Endothelial cell of umbilical vein (primary cell): ENCODE data around the gene PMIS2. TPM values are rescaled to one million over a fixed set of nuclear protein-coding genes. Genes with fewer than 3 reads are reported as not detected.

ENCODE experiments used
- BruUV-seq: library from RNA; stranded (reverse); fragments of 400-500 nt; replicated peaks from 2 replicates; lab custom pipeline; 2021; lab: Mats Ljungman, UMichigan
- CTCF ChIA-PET: fragments of 300-600, 350-600 bp; sonication (Branson Sonifier 250); formaldehyde crosslinking; loops from one replicate; lab custom pipeline; 2021; ENCODE audit warnings: antibody characterized with exemption, inconsistent platforms; lab: Charles Lee
- POLR2A ChIA-PET: fragments of 300-600, 350-600 bp; sonication (Branson Sonifier 250); formaldehyde crosslinking; loops from one replicate; lab custom pipeline; 2021; ENCODE audit warnings: antibody characterized with exemption, inconsistent platforms; lab: Charles Lee
- DNase-seq: peaks from one replicate; pipeline ENCODE4 v3.0.0-alpha.2; 2011; ENCODE audit warnings: low read depth, low spot score
- FAIRE-seq: peaks from 2 replicates; lab custom pipeline; 2011; peaks lifted over from hg19 to GRCh38; lab: Jason Lieb, UNC
- H2AFZ ChIP-seq: 2 replicates; pipeline ENCODE4 v1.6.0; 2012; ENCODE audit warnings: low read depth, low read length, control low read depth, inconsistent platforms
- H3K27ac ChIP-seq: 2 replicates; pipeline ENCODE4 v1.5.1; 2011; ENCODE audit warnings: low read depth, mild to moderate bottlenecking, control low read depth, low read length, moderate library complexity; ENCODE audit not compliant: insufficient read depth
- H3K27me3 ChIP-seq, 2 experiments: 2 replicates each; pipeline versions ENCODE4 v1.6.0 to v1.6.1; 2011; ENCODE audit warnings: low read length in 2 of 2, mixed read lengths in 1 of 2; ENCODE audit not compliant: control insufficient read depth in 2 of 2, insufficient read depth in 2 of 2
- H3K36me3 ChIP-seq, 2 experiments: 2 replicates in 1 of 2; 3 replicates in 1 of 2; pipeline ENCODE4 v1.5.1; 2011; ENCODE audit warnings: low read length in 2 of 2, mild to moderate bottlenecking in 1 of 2, moderate library complexity in 1 of 2; ENCODE audit not compliant: control insufficient read depth in 2 of 2, insufficient read depth in 2 of 2; ENCODE audit errors: extremely low read depth in 1 of 2
- H3K4me1 ChIP-seq: 3 replicates; pipeline ENCODE4 v1.5.1; 2011; ENCODE audit warnings: mild to moderate bottlenecking, low read length; ENCODE audit not compliant: control insufficient read depth, insufficient read depth; ENCODE audit errors: extremely low read depth
- H3K4me2 ChIP-seq: 2 replicates; pipeline ENCODE4 v1.6.1; 2011; ENCODE audit warnings: low read length, control low read depth, mixed read lengths; ENCODE audit not compliant: insufficient read depth
- H3K4me3 ChIP-seq, 3 experiments: fragments of 200-600 bp in 1 of 3; sonication (generic), shearing (Covaris generic) in 1 of 3; replicated peaks in 1 of 3; 2 replicates each; pipeline ENCODE4 v1.5.1; 2011 to 2016; ENCODE audit warnings: control low read depth in 3 of 3, low read length in 3 of 3, mild to moderate bottlenecking in 2 of 3, inconsistent platforms in 1 of 3, low read depth in 1 of 3, moderate library complexity in 1 of 3; ENCODE audit not compliant: insufficient read depth in 1 of 3
- H3K79me2 ChIP-seq: 2 replicates; pipeline ENCODE4 v1.6.0; 2012; ENCODE audit warnings: low read length, inconsistent platforms; ENCODE audit not compliant: control insufficient read depth, insufficient read depth
- H3K9ac ChIP-seq: replicated peaks from 2 replicates; pipeline ENCODE3; 2011; ENCODE audit warnings: low read length, control low read depth; ENCODE audit not compliant: insufficient read depth; ENCODE audit errors: extremely low read depth
- H3K9me1 ChIP-seq: replicated peaks from 3 replicates; pipeline ENCODE4 v1.6.0; 2011; ENCODE audit warnings: mild to moderate bottlenecking, low read length; ENCODE audit not compliant: control insufficient read depth, insufficient read depth; ENCODE audit errors: extremely low read depth
- H3K9me3 ChIP-seq: replicated peaks from 2 replicates; pipeline ENCODE4 v1.5.1; 2012; ENCODE audit warnings: low read length, inconsistent platforms; ENCODE audit not compliant: control insufficient read depth, insufficient read depth
- H4K20me1 ChIP-seq: replicated peaks from 2 replicates; pipeline ENCODE3; 2011; ENCODE audit warnings: mild to moderate bottlenecking, low read length; ENCODE audit not compliant: control insufficient read depth, insufficient read depth; ENCODE audit errors: extremely low read depth
- CTCF ChIP-seq, 2 donors: IDR thresholded peaks; 1 replicate in 1 of 2; 2 replicates in 1 of 2; pipeline ENCODE4 v1.5.1; 2011; ENCODE audit warnings: low read length in 2 of 2, mild to moderate bottlenecking in 2 of 2, moderate library complexity in 2 of 2, control low read depth in 1 of 2, inconsistent platforms in 1 of 2, low read depth in 1 of 2; ENCODE audit not compliant: insufficient read depth in 1 of 2; ENCODE audit errors: extremely low read depth in 1 of 2
- EZH2 ChIP-seq: IDR thresholded peaks from 2 replicates; pipeline ENCODE4 v1.6.1; 2012; ENCODE audit warnings: borderline replicate concordance, low read depth, mild to moderate bottlenecking, moderate library complexity, low read length, inconsistent platforms; ENCODE audit not compliant: severe bottlenecking
- FOS ChIP-seq: IDR thresholded peaks from 2 replicates; pipeline ENCODE4 v1.6.1; 2011; ENCODE audit warnings: mild to moderate bottlenecking, low read length, moderate library complexity, borderline replicate concordance; ENCODE audit not compliant: insufficient read depth
- GATA2 ChIP-seq: IDR thresholded peaks from 2 replicates; pipeline ENCODE4 v1.7.0; 2011; ENCODE audit warnings: low read depth, mild to moderate bottlenecking, moderate library complexity, mixed read lengths, low read length; ENCODE audit not compliant: insufficient read length, insufficient read depth
- JUN ChIP-seq: IDR thresholded peaks from 2 replicates; pipeline ENCODE4 v1.6.1; 2011; ENCODE audit warnings: borderline replicate concordance, low read depth; ENCODE audit not compliant: insufficient read length, insufficient read depth
- MYC ChIP-seq: IDR thresholded peaks from one replicate; pipeline ENCODE4 v1.6.1; 2011; ENCODE audit warnings: mild to moderate bottlenecking, low read depth, low read length
- POLR2A ChIP-seq: IDR thresholded peaks from 2 replicates; pipeline ENCODE4 v1.6.1; 2012; ENCODE audit warnings: low read depth, mild to moderate bottlenecking, control low read depth, low read length
- POLR2AphosphoS5 ChIP-seq: IDR thresholded peaks from 2 replicates; pipeline ENCODE4 v1.6.1; 2012; ENCODE audit warnings: low read depth, mild to moderate bottlenecking, control low read depth, low read length, moderate library complexity; ENCODE audit not compliant: insufficient read depth
- dilution Hi-C: fragments of 300-500 bp; cut with MboI; formaldehyde crosslinking; loops from one replicate; pipeline ENCODE4 v1.15.0; 2019; ENCODE audit warnings: low sequenced_read_pairs; ENCODE audit not compliant: extremely low pct_ligation_motif_present
- intact Hi-C: fragments of 100-400 bp; cut with micrococcal nuclease; formaldehyde crosslinking; loops from one replicate; pipeline ENCODE4 v1.10.0; 2022
- polyA plus RNA-seq, 4 experiments: library from polyadenylated mRNA; depleted of rRNA in 3 of 4; stranded (reverse) in 3 of 4; unstranded in 1 of 4; fragments of >200 nt; gene quantifications; 2 replicates each; pipeline versions ENCODE4 v1.2.1 to v1.2.3, GENCODE V29; 2011 to 2012; ENCODE audit warnings: missing spikeins in 1 of 4
- total RNA-seq: library from RNA; stranded (reverse); gene quantifications from 2 replicates; pipeline ENCODE4 v1.2.3, GENCODE V29; 2021
- TF ChIP-seq, protein P1 (sequence below): IDR thresholded peaks from 2 replicates; pipeline ENCODE4 v1.6.1; 2011; ENCODE audit not compliant: insufficient read depth, insufficient read length

Gene PMIS2
- total and polyA plus RNA-seq, 2 donors (not counting 3 experiments of a cell fraction or from before 2014, with no cell fraction given) = not detected

DNA sequence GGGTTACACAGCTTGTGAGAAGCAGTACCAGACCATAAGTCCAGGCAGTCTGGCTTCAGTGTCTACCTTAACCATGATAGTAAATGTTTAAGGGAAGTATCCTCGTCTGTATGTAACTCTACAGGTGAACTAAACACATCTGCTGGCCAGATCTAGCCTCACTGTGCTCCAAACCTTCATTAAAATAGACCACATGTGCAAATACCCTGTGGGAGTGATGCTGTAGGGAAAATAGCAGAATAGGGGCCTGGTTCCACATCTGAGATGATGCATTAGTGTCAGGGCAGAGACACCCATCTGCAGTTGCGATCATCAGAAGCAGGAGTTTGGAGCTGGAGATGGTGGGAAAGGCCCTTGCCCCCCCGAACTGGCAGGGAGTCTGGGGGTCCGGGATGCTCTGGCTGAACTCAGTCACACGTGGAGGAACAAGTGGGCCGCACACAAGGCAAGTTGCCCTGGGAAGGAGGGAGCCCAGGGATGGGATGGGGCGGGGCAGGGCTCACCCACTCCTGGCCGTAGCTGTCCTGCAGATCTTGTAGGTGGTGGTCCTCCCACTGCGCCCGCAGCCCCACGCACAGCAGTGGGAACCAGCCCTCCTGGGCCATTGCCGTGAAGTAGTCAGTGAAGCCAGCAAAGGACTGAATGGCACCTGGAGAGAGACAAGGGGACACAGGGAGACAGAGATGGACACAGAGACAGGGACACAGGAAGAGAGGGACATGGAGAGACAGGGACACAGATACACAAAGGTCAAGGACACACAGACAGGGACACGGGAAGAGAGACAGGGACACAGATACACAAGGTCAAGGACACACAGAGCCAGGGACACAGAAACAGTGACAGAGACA is 33.2 kb upstream of the PMIS2 start:
- Histone ChIP-seq H3K4me2 (no peak overlapping the region), H3K9me3 (no peaks in the 10 kb centered on the region), H3K9me1 (no peaks in the 10 kb centered on the region), H3K79me2 (no peaks in the 10 kb centered on the region), H3K27ac (no peak overlapping the region), H2AFZ (no peak overlapping the region), H4K20me1 (no peaks in the 10 kb centered on the region), H3K4me3 (no peak overlapping the region), H3K4me1 (no peaks in the 10 kb centered on the region), H3K36me3 (no peaks in the 10 kb centered on the region), H3K9ac (no peak overlapping the region), H3K27me3 (no peaks in the 10 kb centered on the region)
- TF ChIP-seq FOS (no peak), POLR2AphosphoS5 (no peak), GATA2 (no peak), POLR2A (no peak), EZH2 (no peak), MYC (no peak), CTCF (IDR thresholded peaks at IDR 0.05; ENCODE audit: extremely low read depth in 1 of 2, insufficient read depth in 1 of 2, low read depth in 1 of 2, low read length in 2 of 2) (no peak), JUN (no peak)
- TF ChIP-seq, protein P1, sequence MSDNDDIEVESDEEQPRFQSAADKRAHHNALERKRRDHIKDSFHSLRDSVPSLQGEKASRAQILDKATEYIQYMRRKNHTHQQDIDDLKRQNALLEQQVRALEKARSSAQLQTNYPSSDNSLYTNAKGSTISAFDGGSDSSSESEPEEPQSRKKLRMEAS = no peak
- ChIA-PET CTCF (interaction anchor here (1.7 kb wide), 1 partner anchor 43 kb away, joined by 4 read pairs; no protein-coding TSS in a partner anchor), POLR2A (no interaction called here)
- FAIRE-seq (no peak), DNase-seq (no peak)
- intact Hi-C loops (no loop called here), dilution Hi-C loops (no loop called here)
- no TSS peak for BruUV-seq
